GM19099 (cell line): ENCODE data around the gene UCP3.

Source experiments
- POLR2A ChIP-seq: IDR thresholded peaks from 3 replicates; pipeline ENCODE4 v1.6.1; 2011; ENCODE audit warnings: low read depth; ENCODE audit not compliant: insufficient read length; ENCODE audit errors: extremely low read depth

The UCP3 gene

GRCh38 chr11:74010306-74011300 lies 1.7 kb upstream of the UCP3 start:
- TF ChIP-seq POLR2A: no peak

- TF ChIP-seq POLR2A: no peak
These were observed 905 bp upstream of the UCP3 start for GRCh38 chr11:74009675-74010305.

GRCh38 chr11:74009230-74009547 lies 304 bp upstream of the UCP3 start:
- no peak for TF ChIP-seq POLR2A

- no peak for TF ChIP-seq POLR2A
These were observed 1.1 kb downstream of the UCP3 start for GRCh38 chr11:74007691-74008372.

DNA sequence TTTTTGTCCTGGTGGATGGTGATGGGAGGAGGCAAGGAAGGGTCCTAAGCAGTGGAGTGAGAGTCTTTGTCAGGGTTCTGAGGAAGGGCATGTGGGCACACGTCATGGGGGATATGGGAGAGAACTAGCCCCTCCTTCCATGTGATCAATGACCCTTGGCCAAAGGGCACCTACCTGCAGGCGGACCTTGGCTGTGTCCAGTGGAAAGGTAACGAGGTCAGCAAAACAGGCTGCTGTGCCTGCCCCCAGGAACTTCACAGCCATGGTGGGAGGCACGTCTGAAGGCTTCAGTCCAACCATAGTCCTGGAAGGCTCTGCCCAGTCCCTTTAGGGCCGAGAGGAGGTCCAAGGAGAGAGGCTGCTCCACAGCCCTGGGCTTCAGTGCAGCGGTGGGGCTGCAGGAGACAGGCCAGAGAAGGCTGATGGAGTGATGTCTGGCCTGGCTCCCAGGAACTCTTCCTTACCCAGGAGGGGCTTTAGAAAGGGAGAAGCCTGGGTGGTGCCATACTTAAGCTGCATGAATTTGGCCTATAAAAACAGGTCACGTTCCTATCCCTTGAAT lies 2.1 kb downstream of the UCP3 start:
- no peak for TF ChIP-seq POLR2A

- no peak for TF ChIP-seq POLR2A
These were observed 3.0 kb downstream of the UCP3 start for GRCh38 chr11:74005721-74006517.

- TF ChIP-seq POLR2A: no peak
These were observed 3.9 kb downstream of the UCP3 start for GRCh38 chr11:74004759-74005615.

DNA sequence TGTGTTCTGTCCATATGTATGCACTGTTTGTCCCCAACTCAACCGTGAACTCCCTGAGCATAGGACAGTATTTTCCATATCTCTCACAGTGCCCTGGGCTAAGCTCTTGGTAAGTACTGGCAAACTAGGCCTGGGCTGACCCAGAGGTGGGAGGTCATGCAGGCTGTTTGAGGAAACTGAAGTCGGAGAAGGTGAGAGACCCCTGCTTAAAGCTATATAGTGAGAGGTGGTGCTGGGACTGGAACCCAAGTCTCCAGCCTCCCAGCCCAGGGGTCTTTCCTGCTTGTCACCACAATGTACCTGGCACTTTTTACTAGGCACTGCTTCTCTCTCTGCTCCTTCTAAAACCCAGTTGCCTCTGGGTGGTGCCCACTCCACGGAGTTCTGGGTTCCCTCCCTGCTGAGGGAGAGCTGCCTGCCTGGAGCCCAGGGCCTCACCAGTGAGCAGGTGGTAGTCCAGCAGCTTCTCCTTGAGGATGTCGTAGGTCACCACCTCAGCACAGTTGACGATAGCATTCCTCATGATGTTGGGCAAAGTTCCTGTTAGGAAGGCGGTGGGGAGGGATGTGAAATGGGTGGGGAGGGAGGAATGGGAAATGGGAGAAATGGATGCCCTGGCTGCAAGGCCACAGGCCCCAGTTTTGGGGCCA lies 4.7 kb downstream of the UCP3 start:
- no peak for TF ChIP-seq POLR2A

- no peak for TF ChIP-seq POLR2A
These were observed 6.1 kb downstream of the UCP3 start for GRCh38 chr11:74002832-74003231.

DNA sequence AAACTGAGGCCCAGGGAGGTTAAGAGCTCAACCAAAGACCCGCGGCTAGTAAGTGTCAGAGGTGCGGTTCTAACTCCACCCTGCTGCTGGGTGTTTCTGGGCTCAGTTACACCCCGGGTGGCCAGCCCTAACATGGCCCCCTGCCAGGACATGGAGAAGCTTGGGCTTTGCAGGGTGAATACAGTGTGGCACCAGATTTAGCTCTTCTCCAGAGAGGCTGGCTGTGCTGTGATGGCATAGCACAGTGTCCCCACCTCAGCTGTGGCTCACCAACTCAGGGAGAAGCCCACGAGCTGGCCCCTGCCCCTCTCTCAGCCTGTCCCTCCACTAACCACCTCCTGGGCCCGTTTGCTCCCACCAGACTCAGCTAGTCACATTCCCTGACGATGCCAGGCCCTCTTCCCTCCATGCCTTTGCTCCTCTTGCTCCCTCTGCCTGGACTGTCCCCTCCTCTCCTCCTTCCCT lies 7.0 kb downstream of the UCP3 start:
- no peak for TF ChIP-seq POLR2A

- TF ChIP-seq POLR2A: no peak
These were observed 8.4 kb downstream of the UCP3 start for GRCh38 chr11:74000307-74001133.

- no peak for TF ChIP-seq POLR2A
These were observed 9.1 kb downstream of the UCP3 start for GRCh38 chr11:73999581-74000306.
